ENCODE data around the gene BNIP2. TPM values are rescaled to one million over a fixed set of nuclear protein-coding genes. Genes with fewer than 3 reads are reported as not detected.
A peak's percentile ranks its signal among the peaks of the same experiment; 100 is the strongest.
"Not testable (repeated sequence)": the region's sequence is repeated elsewhere in the genome, so short reads cannot be mapped to it uniquely, and the experiment has no call there.

BNIP2 gene
- total RNA-seq, 1 donor from 2014 or later, result 59.2 TPM

GRCh38 chr15:59642351-59642750 lies 46.8 kb downstream of the BNIP2 start:
- H3K27ac Mint-ChIP-seq (ENCODE audit: unreplicated experiment), result no peak overlapping the region
- H3K36me3 Mint-ChIP-seq (ENCODE audit: low read depth), result peaks cover 16% of the 10 kb centered on the region
- no peak overlapping the region for H3K4me3 Mint-ChIP-seq (ENCODE audit: unreplicated experiment)

DNA sequence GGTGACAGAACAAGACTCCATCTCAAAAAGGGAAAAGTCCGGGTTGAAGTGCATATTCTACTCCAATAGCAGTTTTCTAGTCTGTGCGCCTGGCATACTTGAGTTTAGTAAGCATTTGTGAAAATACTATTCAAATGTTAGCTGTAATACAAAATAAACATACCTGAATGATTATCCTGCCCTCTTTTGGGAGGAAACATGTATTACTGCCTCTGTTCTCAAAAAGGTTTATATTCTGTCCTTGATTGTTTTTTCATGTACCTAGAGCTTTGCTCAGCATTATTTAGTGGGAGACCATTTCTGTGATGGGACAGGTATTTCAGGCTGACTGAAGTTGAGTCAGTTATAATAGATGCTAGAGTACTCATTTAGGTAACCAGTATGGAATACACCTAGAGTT lies 51.6 kb downstream of the BNIP2 start:
- peaks cover 15% of the 10 kb centered on the region for H3K36me3 Mint-ChIP-seq (ENCODE audit: low read depth)
- not testable (repeated sequence) for H3K4me1 Mint-ChIP-seq (ENCODE audit: low read depth); DNase-seq (ENCODE audit: low spot score); H3K27me3 Mint-ChIP-seq (ENCODE audit: low read depth); H3K9me3 Mint-ChIP-seq (ENCODE audit: low read depth); H3K4me3 Mint-ChIP-seq (ENCODE audit: unreplicated experiment); H3K27ac Mint-ChIP-seq (ENCODE audit: unreplicated experiment)
- TF ChIP-seq, protein P1, sequence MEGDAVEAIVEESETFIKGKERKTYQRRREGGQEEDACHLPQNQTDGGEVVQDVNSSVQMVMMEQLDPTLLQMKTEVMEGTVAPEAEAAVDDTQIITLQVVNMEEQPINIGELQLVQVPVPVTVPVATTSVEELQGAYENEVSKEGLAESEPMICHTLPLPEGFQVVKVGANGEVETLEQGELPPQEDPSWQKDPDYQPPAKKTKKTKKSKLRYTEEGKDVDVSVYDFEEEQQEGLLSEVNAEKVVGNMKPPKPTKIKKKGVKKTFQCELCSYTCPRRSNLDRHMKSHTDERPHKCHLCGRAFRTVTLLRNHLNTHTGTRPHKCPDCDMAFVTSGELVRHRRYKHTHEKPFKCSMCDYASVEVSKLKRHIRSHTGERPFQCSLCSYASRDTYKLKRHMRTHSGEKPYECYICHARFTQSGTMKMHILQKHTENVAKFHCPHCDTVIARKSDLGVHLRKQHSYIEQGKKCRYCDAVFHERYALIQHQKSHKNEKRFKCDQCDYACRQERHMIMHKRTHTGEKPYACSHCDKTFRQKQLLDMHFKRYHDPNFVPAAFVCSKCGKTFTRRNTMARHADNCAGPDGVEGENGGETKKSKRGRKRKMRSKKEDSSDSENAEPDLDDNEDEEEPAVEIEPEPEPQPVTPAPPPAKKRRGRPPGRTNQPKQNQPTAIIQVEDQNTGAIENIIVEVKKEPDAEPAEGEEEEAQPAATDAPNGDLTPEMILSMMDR (IDR thresholded peaks at IDR 0.05), result peak; percentile 55

More at GRCh38 chr15:59642351-59642750, 46.8 kb downstream of the BNIP2 start:
- peaks cover 5% of the 10 kb centered on the region for H3K4me1 Mint-ChIP-seq (ENCODE audit: low read depth)
- no peaks in the 10 kb centered on the region for H3K9me3 Mint-ChIP-seq (ENCODE audit: low read depth)
- H3K27me3 Mint-ChIP-seq (ENCODE audit: low read depth), result no peaks in the 10 kb centered on the region
- TF ChIP-seq, protein P1 (IDR thresholded peaks at IDR 0.05), result peak; percentile 77
- DNase-seq (ENCODE audit: low spot score), result no peak

DNA sequence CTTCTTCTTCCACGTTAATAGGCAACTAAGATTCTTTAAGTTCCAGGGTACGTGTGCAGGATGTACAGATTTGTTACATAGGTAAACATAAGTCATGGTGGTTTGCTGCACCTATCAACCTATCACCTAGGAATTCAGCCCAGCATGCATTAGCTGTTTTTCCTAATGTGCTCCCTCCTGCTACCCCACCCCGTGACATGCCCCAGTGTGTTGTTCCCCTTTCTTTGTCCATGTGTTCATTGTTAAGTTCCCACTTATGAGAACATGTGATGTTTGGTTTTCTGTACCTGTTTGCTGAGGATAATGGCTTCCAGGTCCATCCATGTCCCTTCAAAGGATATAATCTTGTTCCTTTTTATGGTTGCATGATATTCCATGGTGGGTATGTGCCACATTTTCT lies 52.9 kb downstream of the BNIP2 start:
- Mint-ChIP-seq H3K9me3 (ENCODE audit: low read depth) (no peaks in the 10 kb centered on the region), H3K4me3 (ENCODE audit: unreplicated experiment) (no peak overlapping the region), H3K27ac (ENCODE audit: unreplicated experiment) (no peak overlapping the region), H3K27me3 (ENCODE audit: low read depth) (no peaks in the 10 kb centered on the region), H3K4me1 (ENCODE audit: low read depth) (peaks cover 5% of the 10 kb centered on the region), H3K36me3 (ENCODE audit: low read depth) (peaks cover 14% of the 10 kb centered on the region)
- no peak for DNase-seq (ENCODE audit: low spot score)
- TF ChIP-seq, protein P1 (IDR thresholded peaks at IDR 0.05), result no peak

GRCh38 chr15:59632714-59633113 lies 56.4 kb downstream of the BNIP2 start:
- Mint-ChIP-seq H3K36me3 (ENCODE audit: low read depth) (peaks cover 9% of the 10 kb centered on the region), H3K4me3 (ENCODE audit: unreplicated experiment) (no peak overlapping the region), H3K27me3 (ENCODE audit: low read depth) (no peaks in the 10 kb centered on the region), H3K4me1 (ENCODE audit: low read depth) (no peaks in the 10 kb centered on the region), H3K27ac (ENCODE audit: unreplicated experiment) (no peak overlapping the region), H3K9me3 (ENCODE audit: low read depth) (no peaks in the 10 kb centered on the region)
- TF ChIP-seq, protein P1 (IDR thresholded peaks at IDR 0.05), result peak; percentile 44
- DNase-seq (ENCODE audit: low spot score), result no peak

DNA sequence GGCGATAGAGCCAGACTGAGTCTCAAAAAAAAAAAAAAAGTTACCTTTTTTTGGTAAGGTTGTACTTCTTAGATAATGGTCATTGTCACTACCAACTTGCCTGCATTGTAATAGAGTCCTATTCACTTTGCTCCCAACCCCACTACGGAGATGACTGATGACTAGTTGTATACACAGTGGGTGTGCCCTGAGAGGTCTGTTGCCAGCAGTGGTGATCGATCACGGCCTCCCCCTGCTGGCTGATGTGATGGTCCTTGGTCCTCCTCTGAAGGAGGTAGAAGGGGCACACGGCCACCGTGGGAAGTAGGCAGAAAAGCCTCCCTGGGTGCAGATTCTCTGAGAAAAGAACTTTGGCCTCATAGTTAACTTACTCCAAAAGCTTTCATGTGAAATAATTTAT lies 66.8 kb downstream of the BNIP2 start:
- H3K9me3 Mint-ChIP-seq (ENCODE audit: low read depth), result no peaks in the 10 kb centered on the region
- H3K4me3 Mint-ChIP-seq (ENCODE audit: unreplicated experiment), result no peak overlapping the region
- no peaks in the 10 kb centered on the region for H3K4me1 Mint-ChIP-seq (ENCODE audit: low read depth)
- H3K36me3 Mint-ChIP-seq (ENCODE audit: low read depth), result no peaks in the 10 kb centered on the region
- H3K27me3 Mint-ChIP-seq (ENCODE audit: low read depth), result peaks cover 20% of the 10 kb centered on the region
- TF ChIP-seq, protein P1 (IDR thresholded peaks at IDR 0.05), result peak; percentile 76
- H3K27ac Mint-ChIP-seq (ENCODE audit: unreplicated experiment), result no peak overlapping the region
- DNase-seq (ENCODE audit: low spot score), result no peak

Measured in chondrocyte (in vitro differentiated cells).